ENCODE measurements around the gene SHKBP1.

DNA sequence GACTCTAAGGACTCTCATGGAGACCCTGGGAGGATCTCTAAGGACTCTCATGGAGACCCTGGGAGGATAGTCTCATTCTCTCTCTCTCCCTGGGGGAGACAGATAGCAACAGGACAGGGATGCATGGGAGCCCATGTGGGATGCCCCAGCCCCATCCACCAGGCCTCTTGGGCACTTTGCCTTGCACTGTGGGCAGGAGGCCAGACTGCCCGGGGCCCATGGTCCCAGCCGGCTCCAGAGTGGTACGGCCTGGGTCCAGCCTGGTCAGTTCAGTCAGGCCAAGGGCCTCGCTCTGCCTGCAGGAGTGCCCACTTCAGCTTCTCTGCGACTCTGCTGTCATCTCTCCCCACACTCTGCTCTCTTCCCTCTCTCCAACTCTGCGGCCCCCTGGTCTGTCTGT lies 48.6 kb upstream of the SHKBP1 start:
- TF ChIP-seq, protein P1, sequence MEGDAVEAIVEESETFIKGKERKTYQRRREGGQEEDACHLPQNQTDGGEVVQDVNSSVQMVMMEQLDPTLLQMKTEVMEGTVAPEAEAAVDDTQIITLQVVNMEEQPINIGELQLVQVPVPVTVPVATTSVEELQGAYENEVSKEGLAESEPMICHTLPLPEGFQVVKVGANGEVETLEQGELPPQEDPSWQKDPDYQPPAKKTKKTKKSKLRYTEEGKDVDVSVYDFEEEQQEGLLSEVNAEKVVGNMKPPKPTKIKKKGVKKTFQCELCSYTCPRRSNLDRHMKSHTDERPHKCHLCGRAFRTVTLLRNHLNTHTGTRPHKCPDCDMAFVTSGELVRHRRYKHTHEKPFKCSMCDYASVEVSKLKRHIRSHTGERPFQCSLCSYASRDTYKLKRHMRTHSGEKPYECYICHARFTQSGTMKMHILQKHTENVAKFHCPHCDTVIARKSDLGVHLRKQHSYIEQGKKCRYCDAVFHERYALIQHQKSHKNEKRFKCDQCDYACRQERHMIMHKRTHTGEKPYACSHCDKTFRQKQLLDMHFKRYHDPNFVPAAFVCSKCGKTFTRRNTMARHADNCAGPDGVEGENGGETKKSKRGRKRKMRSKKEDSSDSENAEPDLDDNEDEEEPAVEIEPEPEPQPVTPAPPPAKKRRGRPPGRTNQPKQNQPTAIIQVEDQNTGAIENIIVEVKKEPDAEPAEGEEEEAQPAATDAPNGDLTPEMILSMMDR (conservative IDR thresholded peaks at IDR 0.05; ENCODE audit: low read depth, low read length) = no peak
- no peak for TF ChIP-seq EZH2 (IDR thresholded peaks at IDR 0.05; ENCODE audit: borderline replicate concordance, low read depth, low read length, poor library complexity, severe bottlenecking)
